ENCODE data around the gene CHRNA9.

The CHRNA9 gene

GRCh38 chr4:40347472-40347871 lies 12.3 kb downstream of the CHRNA9 start:
- DNase-seq, result no peak

- no peak for DNase-seq
Observed at GRCh38 chr4:40348000-40348399, 12.9 kb downstream of the CHRNA9 start.

- DNase-seq, result no peak
Observed at GRCh38 chr4:40349561-40350198, 14.5 kb downstream of the CHRNA9 start.

GRCh38 chr4:40350627-40351227 lies 15.6 kb downstream of the CHRNA9 start:
- no peak for DNase-seq

GRCh38 chr4:40354158-40354557 lies 19.0 kb downstream of the CHRNA9 start:
- DNase-seq, result no peak

GRCh38 chr4:40355131-40355530 lies 20.0 kb downstream of the CHRNA9 start:
- DNase-seq, result no peak

GRCh38 chr4:40357738-40358137 lies 22.6 kb downstream of the CHRNA9 start:
- no peak for DNase-seq

- DNase-seq, result no peak
Observed at GRCh38 chr4:40361338-40361737, 26.2 kb downstream of the CHRNA9 start.

- no peak for DNase-seq
Observed at GRCh38 chr4:40363382-40363920, 28.3 kb downstream of the CHRNA9 start.

GRCh38 chr4:40363945-40364344 lies 28.8 kb downstream of the CHRNA9 start:
- DNase-seq, result no peak

GRCh38 chr4:40365766-40366165 lies 30.6 kb downstream of the CHRNA9 start:
- DNase-seq, result no peak

GRCh38 chr4:40367451-40367850 lies 32.3 kb downstream of the CHRNA9 start:
- DNase-seq, result no peak

GRCh38 chr4:40369437-40370274 lies 34.5 kb downstream of the CHRNA9 start:
- no peak for DNase-seq

GRCh38 chr4:40372651-40373050 lies 37.5 kb downstream of the CHRNA9 start:
- DNase-seq, result no peak

- DNase-seq, result no peak
Observed at GRCh38 chr4:40373636-40374035, 38.5 kb downstream of the CHRNA9 start.

GRCh38 chr4:40375095-40375494 lies 40.0 kb downstream of the CHRNA9 start:
- no peak for DNase-seq

- DNase-seq, result no peak
Observed at GRCh38 chr4:40375620-40376019, 40.5 kb downstream of the CHRNA9 start.

- DNase-seq, result no peak
Observed at GRCh38 chr4:40377512-40378365, 42.6 kb downstream of the CHRNA9 start.

GRCh38 chr4:40378619-40379018 lies 43.5 kb downstream of the CHRNA9 start:
- no peak for DNase-seq

- no peak for DNase-seq
Observed at GRCh38 chr4:40379248-40379647, 44.1 kb downstream of the CHRNA9 start.

- DNase-seq, result no peak
Observed at GRCh38 chr4:40380647-40381046, 45.5 kb downstream of the CHRNA9 start.

GRCh38 chr4:40388239-40388638 lies 53.1 kb downstream of the CHRNA9 start:
- DNase-seq, result no peak

GRCh38 chr4:40389986-40390385 lies 54.9 kb downstream of the CHRNA9 start:
- no peak for DNase-seq
